HK-2 (cell line): ENCODE measurements around the gene ZACN.
"Not testable (repeated sequence)": the region's sequence is repeated elsewhere in the genome, so short reads cannot be mapped to it uniquely, and the experiment has no call there.

ENCODE experiments used
- DNase-seq: peaks from one replicate; pipeline ENCODE4 v3.0.0-alpha.2; 2018; ENCODE audit not compliant: unreplicated experiment

Gene ZACN

GRCh38 chr17:76053246-76054111 lies 25.5 kb upstream of the ZACN start:
- no peak for DNase-seq

GRCh38 chr17:76054112-76054476 lies 24.9 kb upstream of the ZACN start:
- DNase-seq: no peak

GRCh38 chr17:76056882-76057281 lies 22.1 kb upstream of the ZACN start:
- no peak for DNase-seq

- not testable (repeated sequence) for DNase-seq
These were observed 20.7 kb upstream of the ZACN start for GRCh38 chr17:76058264-76058663.

- DNase-seq: no peak
These were observed 15.0 kb upstream of the ZACN start for GRCh38 chr17:76063875-76064546.

- DNase-seq: no peak
These were observed 13.2 kb upstream of the ZACN start for GRCh38 chr17:76065775-76066174.

GRCh38 chr17:76071531-76072147 lies 7.3 kb upstream of the ZACN start:
- no peak for DNase-seq

GRCh38 chr17:76072148-76072858 lies 6.7 kb upstream of the ZACN start, which contains the start of gene SRP68:
Gene SRP68, minus strand, starts transcription at chr17:76072517. Its CDS starts 26 bp downstream, at chr17:76072491.
- peak; percentile 94 for DNase-seq

- no peak for DNase-seq
These were observed 4.3 kb upstream of the ZACN start, which contains the start of gene GALR2 for GRCh38 chr17:76074390-76075363. Gene GALR2, plus strand, starts transcription at chr17:76074781. Its CDS starts 103 bp downstream, at chr17:76074884.

GRCh38 chr17:76075364-76076145 lies 3.4 kb upstream of the ZACN start:
- DNase-seq: no peak

- DNase-seq: no peak
These were observed 2.7 kb upstream of the ZACN start for GRCh38 chr17:76076146-76076764.

GRCh38 chr17:76076765-76077583 lies 2.0 kb upstream of the ZACN start:
- DNase-seq: no peak

- no peak for DNase-seq
These were observed 1.3 kb upstream of the ZACN start for GRCh38 chr17:76077584-76078110.

GRCh38 chr17:76078370-76078769 lies 612 bp upstream of the ZACN start:
- DNase-seq: not testable (repeated sequence)

- no peak for DNase-seq
These were observed 563 bp downstream of the ZACN start for GRCh38 chr17:76079535-76079955.

GRCh38 chr17:76079956-76080767 lies 1.2 kb downstream of the ZACN start:
- DNase-seq: no peak

- DNase-seq: no peak
These were observed 1.8 kb downstream of the ZACN start for GRCh38 chr17:76080768-76081287.
